Ishikawa (cell line): ENCODE measurements around the gene FBLIM1.

Experiments used
- CREB1 ChIP-seq: IDR thresholded peaks from 2 replicates; pipeline ENCODE4 v1.6.1; 2012; ENCODE audit warnings: low read depth
- TCF12 ChIP-seq: IDR thresholded peaks from 2 replicates; pipeline ENCODE4 v1.6.1; 2012; ENCODE audit warnings: low read depth

DNA sequence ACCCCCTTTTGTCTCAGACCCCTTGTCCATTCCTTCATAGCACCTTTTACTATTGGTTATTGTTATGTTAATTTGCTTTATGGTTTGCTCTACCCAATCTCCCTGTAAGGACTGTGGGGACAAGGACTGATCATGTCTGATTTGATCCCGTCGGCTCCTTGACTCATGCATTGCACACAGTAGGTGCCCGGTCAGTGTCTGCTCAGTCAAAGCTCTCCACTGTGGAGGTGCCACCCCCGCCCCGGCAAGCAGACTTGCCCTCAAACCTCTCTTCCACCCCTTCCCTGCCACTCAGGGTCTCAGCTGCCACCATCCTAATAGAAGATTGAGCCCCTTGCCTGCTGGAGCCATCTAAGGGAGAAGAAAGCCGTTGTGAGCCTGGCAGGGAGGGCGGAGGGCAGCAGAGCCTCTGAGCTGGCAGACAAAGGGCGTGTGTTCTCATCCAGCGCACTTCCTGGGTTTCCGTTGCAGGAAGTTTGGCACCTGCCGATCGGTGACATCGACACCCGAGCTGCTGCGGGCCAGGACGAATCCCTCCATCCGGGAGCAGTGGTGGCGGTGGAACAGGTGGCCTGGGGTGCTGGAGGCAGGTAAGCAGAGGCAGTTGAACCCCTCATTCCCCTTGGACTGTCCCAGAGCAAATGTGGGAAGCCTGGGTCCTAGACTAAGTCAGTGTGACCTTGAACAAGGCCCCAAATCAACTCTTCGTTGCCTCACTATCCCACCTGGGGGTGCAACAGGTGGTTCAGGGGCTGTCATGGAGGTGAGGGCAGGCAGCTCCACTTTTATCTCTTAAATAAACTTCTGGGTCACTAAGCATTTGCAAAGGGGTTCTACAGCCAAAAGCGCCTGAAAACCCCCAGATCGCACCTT is 2.2 kb upstream of the FBLIM1 start:
- TF ChIP-seq CREB1 (no peak), TCF12 (no peak)
